ENCODE data around the gene UAP1L1. TPM values are rescaled to one million over a fixed set of nuclear protein-coding genes. Genes with fewer than 3 reads are reported as not detected.
A peak's percentile ranks its signal among the peaks of the same experiment; 100 is the strongest.

UAP1L1 gene
- total and polyA plus RNA-seq, 2 of the 4 experiments (the other 2 are of a cell fraction), result 2.3 to 9.8 TPM

- H3K9me1 ChIP-seq (ENCODE audit: insufficient read depth, low read length), result no peaks in the 10 kb centered on the region
- H2AK9ac ChIP-seq (replicated peaks; ENCODE audit: low read depth, low read length, poor library complexity), result no peak overlapping the region
- H4K8ac ChIP-seq (ENCODE audit: low read depth in 2 of 2, low read length in 2 of 2), result no peak overlapping the region
- H3K9me3 ChIP-seq (ENCODE audit: control insufficient read depth, insufficient read depth, low read length), result no peaks in the 10 kb centered on the region
- BruUV-seq (replicated peaks), result no TSS peak
- no peak overlapping the region for H3K27ac ChIP-seq (ENCODE audit: insufficient read depth, low read length)
- no peak overlapping the region for H3K14ac ChIP-seq (replicated peaks; ENCODE audit: low read depth, low read length)
- dilution Hi-C loops (cut with HindIII; ENCODE audit: low sequenced_read_pairs, unreplicated experiment) (no loop called here), in situ Hi-C loops (cut with MboI; ENCODE audit: low sequenced_read_pairs) (loop anchor here (10.0 kb wide), 1 partner anchor 251 kb away; no protein-coding TSS in a partner anchor), intact Hi-C loops (cut with micrococcal nuclease) (loop anchor here (1.0 kb wide), 3 partner anchors 87 to 248 kb away; no protein-coding TSS in a partner anchor)
- H3K4ac ChIP-seq (ENCODE audit: low read depth, low read length), result no peak overlapping the region
- ChIA-PET CTCF (interaction anchor here (0.6 to 3.1 kb wide), 7 partner anchors 11 to 249 kb away, joined by 3 to 27 read pairs (median 4); partner anchors contain the start of gene NPDC1), POLR2A (ENCODE audit: unreplicated experiment) (no interaction called here)
- H3K18ac ChIP-seq (ENCODE audit: low read depth, low read length), result no peak overlapping the region
- peak overlapping the region; percentile 53 for H2AFZ ChIP-seq (replicated peaks; ENCODE audit: low read length, poor library complexity)
- H3K9ac ChIP-seq (ENCODE audit: low read depth, low read length), result no peak overlapping the region
- no peak overlapping the region for H3K23ac ChIP-seq (ENCODE audit: low read depth, low read length)
- H4K5ac ChIP-seq (ENCODE audit: low read depth, low read length), result no peak overlapping the region
- no peaks in the 10 kb centered on the region for H3K79me1 ChIP-seq (ENCODE audit: low read depth in 1 of 2, low read length in 2 of 2)
- peaks cover 15% of the 10 kb centered on the region for H3K36me3 ChIP-seq (ENCODE audit: control insufficient read depth, insufficient read depth, low read length)
- H2BK15ac ChIP-seq (ENCODE audit: low read depth, low read length), result no peak overlapping the region
- no CpG with 5 or more reads among the region's 9 CpGs for WGBS, 2 experiments (ENCODE audit: extremely low coverage in 2 of 2, insufficient read length in 1 of 2)
- H2BK20ac ChIP-seq (ENCODE audit: low read depth, low read length), result no peak overlapping the region
- DNase-seq (no peak), ATAC-seq (ENCODE audit: low read depth) (no peak; the same call in 1 of the 2 replicates)
- no peaks in the 10 kb centered on the region for H3K4me1 ChIP-seq (ENCODE audit: control insufficient read depth, insufficient read depth, low read length)
- peaks cover 2% of the 10 kb centered on the region; the same call in 1 of the 2 replicates for H3K27me3 ChIP-seq (ENCODE audit: control insufficient read depth, insufficient read depth, low read length)
- TF ChIP-seq SMC3 (IDR thresholded peaks at IDR 0.05; ENCODE audit: low read depth, low read length) (no peak), BHLHE40 (IDR thresholded peaks at IDR 0.05; ENCODE audit: low read depth, low read length) (no peak), RAD21 (IDR thresholded peaks at IDR 0.05; ENCODE audit: low read length) (no peak), POLR2A (IDR thresholded peaks at IDR 0.05; ENCODE audit: low read depth, low read length) (no peak), USF2 (IDR thresholded peaks at IDR 0.05; ENCODE audit: low read depth, low read length) (no peak), RFX5 (IDR thresholded peaks at IDR 0.05; ENCODE audit: low read depth, low read length) (no peak)
- H3K4me2 ChIP-seq (ENCODE audit: low read depth, low read length), result no peak overlapping the region
- H2BK5ac ChIP-seq (ENCODE audit: low read depth, low read length, poor library complexity, severe bottlenecking), result no peak overlapping the region
- H2BK120ac ChIP-seq (ENCODE audit: low read depth, low read length), result no peak overlapping the region
- H3K56ac ChIP-seq (ENCODE audit: extremely low read depth, insufficient read depth, low read length), result no peak overlapping the region
- no peaks in the 10 kb centered on the region; the same call in 1 of the 2 replicates for H4K20me1 ChIP-seq (ENCODE audit: insufficient read depth, low read length)
- no peak overlapping the region for H4K91ac ChIP-seq (ENCODE audit: insufficient read depth, low read depth, low read length)
- H3K4me3 ChIP-seq (ENCODE audit: insufficient read depth, low read depth, low read length), result no peak overlapping the region
- H2AK5ac ChIP-seq (ENCODE audit: low read depth, low read length), result no peak overlapping the region
Observed at GRCh38 chr9:137035507-137035834, 41.8 kb upstream of the UAP1L1 start.
